HEK293T (cell line): ENCODE results near the gene PJVK.

Source experiments
- ARNT ChIP-seq: fragments of 450-650 bp; IDR thresholded peaks from 2 replicates; pipeline ENCODE4 v1.6.1; 2017; ENCODE audit warnings: mild to moderate bottlenecking
- BHLHE40 ChIP-seq: fragments of 450-650 bp; IDR thresholded peaks from 2 replicates; pipeline ENCODE4 v1.6.1; 2016; ENCODE audit warnings: mild to moderate bottlenecking, moderate library complexity, borderline replicate concordance
- CTBP1 ChIP-seq: fragments of 450-650 bp; IDR thresholded peaks from 2 replicates; pipeline ENCODE4 v1.6.1; 2016; ENCODE audit warnings: borderline replicate concordance
- FOXA1 ChIP-seq: fragments of 450-650 bp; IDR thresholded peaks from 2 replicates; pipeline ENCODE4 v1.6.1; 2016; ENCODE audit warnings: mild to moderate bottlenecking
- FOXK2 ChIP-seq: fragments of 450-650 bp; IDR thresholded peaks from 2 replicates; pipeline ENCODE4 v1.6.1; 2016; ENCODE audit warnings: mild to moderate bottlenecking
- FOXM1 ChIP-seq: fragments of 450-650 bp; IDR thresholded peaks from 2 replicates; pipeline ENCODE4 v1.6.1; 2017; ENCODE audit warnings: mild to moderate bottlenecking, borderline replicate concordance
- HDGF ChIP-seq: fragments of 450-650 bp; IDR thresholded peaks from 2 replicates; pipeline ENCODE4 v1.6.1; 2017; ENCODE audit warnings: antibody characterized with exemption, borderline replicate concordance
- LEF1 ChIP-seq: fragments of 450-650 bp; IDR thresholded peaks from 2 replicates; pipeline ENCODE4 v1.6.1; 2017; ENCODE audit warnings: mild to moderate bottlenecking, borderline replicate concordance
- NFRKB ChIP-seq: fragments of 450-650 bp; IDR thresholded peaks from 2 replicates; pipeline ENCODE4 v1.6.1; 2016; ENCODE audit warnings: mild to moderate bottlenecking, moderate library complexity
- PKNOX1 ChIP-seq: fragments of 450-650 bp; IDR thresholded peaks from 2 replicates; pipeline ENCODE4 v1.6.1; 2016
- SP1 ChIP-seq: fragments of 450-650 bp; IDR thresholded peaks from 2 replicates; pipeline ENCODE4 v1.6.1; 2017
- SUZ12 ChIP-seq: fragments of 450-650 bp; IDR thresholded peaks from 2 replicates; pipeline ENCODE4 v1.6.1; 2016; ENCODE audit warnings: mild to moderate bottlenecking
- TARDBP ChIP-seq: fragments of 450-650 bp; IDR thresholded peaks from 2 replicates; pipeline ENCODE4 v1.6.1; 2016
- ZNF384 ChIP-seq: fragments of 450-650 bp; IDR thresholded peaks from 2 replicates; pipeline ENCODE4 v1.6.1; 2016

GRCh38 chr2:178448968-178449661 is 2.1 kb upstream of the PJVK start:
- no peak for TF ChIP-seq SP1
- TF ChIP-seq HDGF, result no peak
- no peak for TF ChIP-seq PKNOX1
- no peak for TF ChIP-seq ARNT
- no peak for TF ChIP-seq TARDBP
- TF ChIP-seq SUZ12, result no peak
- TF ChIP-seq FOXM1, result no peak
- no peak for TF ChIP-seq BHLHE40
- no peak for TF ChIP-seq FOXA1
- no peak for TF ChIP-seq CTBP1
- no peak for TF ChIP-seq FOXK2
- TF ChIP-seq LEF1, result no peak
- no peak for TF ChIP-seq ZNF384
- no peak for TF ChIP-seq NFRKB
